Activated CD8-positive, alpha-beta memory T cell treated with anti-CD3 and anti-CD28 coated beads, Interleukin-2, amount 50 U/mL, for 24 hours (primary cell): ENCODE results near the gene ALG8.
"Not testable (repeated sequence)": the region's sequence is repeated elsewhere in the genome, so short reads cannot be mapped to it uniquely, and the experiment has no call there.

Experiments used
- DNase-seq: peaks from one replicate; pipeline ENCODE4 v3.0.0-alpha.2; 2020; ENCODE audit errors: extremely low read depth

ALG8 gene

DNA sequence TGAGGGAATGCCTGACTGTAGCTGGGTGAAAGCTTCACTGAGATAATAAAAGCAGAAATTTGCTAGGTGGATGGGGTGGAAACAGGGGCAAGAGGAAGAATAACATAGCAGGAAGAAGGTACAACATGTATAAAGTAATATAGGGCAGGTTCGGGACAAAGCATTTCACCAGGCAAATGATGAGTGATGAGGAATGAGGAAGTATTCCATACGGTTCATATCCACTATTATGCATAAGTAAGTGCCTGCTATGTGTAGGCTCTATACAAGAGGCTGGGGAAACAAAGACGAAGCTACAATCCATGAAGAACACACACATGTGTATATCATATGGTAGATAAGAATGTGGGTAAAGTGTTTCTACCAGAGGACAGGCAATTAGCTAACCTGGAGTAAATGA is 67.7 kb downstream of the ALG8 start:
- no peak for DNase-seq

DNA sequence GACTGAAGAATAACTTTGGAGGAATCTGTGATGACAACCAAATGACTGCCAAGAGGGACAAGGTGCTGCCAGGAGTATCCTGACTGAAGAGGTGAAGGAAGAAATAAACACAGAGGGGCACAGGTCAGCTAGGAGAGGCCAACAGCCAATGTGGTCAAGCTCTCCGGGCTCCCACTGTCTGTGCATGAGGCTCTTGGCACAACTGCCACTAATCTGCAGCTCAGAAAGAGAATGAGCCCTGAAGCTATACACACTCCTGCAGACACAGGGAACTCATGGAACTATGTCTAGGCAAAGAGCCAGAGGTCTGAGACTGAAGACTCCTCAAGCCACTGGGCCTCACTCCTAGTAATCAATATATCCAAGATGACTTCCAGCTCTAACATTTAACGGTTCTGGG is 68.8 kb downstream of the ALG8 start:
- no peak for DNase-seq

DNA sequence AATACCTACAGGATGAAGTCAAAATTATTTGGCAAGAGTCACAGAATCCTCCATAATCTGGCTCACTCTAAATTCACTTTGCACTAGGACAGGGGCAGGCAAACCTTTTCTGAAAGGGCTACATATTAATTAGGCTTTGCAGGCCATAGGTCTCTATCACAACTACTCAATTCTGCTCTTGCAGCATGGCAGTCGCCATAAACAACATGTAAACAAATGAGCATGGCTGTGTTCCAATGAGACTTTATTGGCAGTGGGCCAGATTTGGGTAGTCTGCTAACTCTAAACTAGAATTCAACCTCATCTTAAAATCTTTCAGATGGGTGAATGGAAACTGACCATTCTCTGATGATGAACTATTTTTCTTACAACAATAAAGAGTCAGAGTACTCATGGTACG is 70.0 kb downstream of the ALG8 start:
- no peak for DNase-seq

DNA sequence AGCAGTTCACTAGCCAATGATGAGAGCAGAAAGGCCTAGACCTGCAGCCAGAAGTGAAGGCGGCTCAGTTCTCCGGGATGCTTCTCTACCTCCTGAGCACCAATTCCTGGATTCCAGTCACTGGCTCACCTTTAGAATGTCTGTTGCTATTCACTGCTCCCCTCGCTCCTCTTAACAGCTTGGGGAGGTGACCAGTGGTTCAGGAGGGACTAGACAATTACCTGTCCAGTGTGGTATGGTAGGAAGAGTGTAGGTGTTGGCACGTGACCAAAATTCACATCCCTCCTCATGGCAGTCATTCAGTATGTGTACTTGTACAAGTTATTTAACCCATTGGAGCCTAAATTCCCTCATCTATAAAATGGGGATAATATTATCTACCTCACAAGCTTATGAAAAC is 71.7 kb downstream of the ALG8 start:
- no peak for DNase-seq

DNA sequence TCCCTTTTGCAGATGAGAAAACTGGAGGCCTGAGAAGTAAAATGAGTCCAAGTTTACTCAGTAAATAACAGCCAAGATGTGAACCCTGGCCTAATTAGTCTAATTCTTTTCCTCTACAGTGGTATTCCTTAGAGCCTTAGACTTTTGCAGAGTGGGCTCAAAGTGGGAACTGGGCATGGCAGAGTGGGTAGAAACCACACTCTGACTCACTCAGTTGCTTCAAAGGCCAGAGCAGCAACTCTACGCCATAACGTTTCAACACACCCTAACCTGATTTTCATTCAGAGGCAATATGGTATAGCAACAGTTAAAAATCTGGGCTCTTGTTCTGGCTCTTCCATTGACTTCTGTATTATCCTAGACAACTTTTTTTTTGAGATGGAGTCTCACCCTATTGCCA is 73.0 kb downstream of the ALG8 start:
- DNase-seq, result no peak

DNA sequence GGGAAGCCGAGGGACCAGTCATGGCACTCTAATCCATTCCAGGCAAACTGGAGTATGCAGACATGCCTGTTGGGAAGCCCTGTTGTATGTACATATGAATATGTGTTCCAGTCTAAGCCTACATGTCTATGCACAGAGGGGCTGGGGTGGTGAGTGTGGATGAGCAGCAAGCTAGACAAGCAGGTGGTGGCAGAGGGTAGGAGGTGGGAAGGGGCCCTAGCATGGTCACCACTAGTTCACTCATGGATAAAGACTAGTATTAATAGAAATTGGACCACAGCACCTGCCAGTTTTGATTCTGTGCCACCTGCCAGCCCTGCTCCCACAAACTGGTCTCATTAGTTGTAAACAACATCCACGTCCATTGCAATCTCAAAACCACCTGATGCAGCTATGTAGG is 74.2 kb downstream of the ALG8 start:
- no peak for DNase-seq

DNA sequence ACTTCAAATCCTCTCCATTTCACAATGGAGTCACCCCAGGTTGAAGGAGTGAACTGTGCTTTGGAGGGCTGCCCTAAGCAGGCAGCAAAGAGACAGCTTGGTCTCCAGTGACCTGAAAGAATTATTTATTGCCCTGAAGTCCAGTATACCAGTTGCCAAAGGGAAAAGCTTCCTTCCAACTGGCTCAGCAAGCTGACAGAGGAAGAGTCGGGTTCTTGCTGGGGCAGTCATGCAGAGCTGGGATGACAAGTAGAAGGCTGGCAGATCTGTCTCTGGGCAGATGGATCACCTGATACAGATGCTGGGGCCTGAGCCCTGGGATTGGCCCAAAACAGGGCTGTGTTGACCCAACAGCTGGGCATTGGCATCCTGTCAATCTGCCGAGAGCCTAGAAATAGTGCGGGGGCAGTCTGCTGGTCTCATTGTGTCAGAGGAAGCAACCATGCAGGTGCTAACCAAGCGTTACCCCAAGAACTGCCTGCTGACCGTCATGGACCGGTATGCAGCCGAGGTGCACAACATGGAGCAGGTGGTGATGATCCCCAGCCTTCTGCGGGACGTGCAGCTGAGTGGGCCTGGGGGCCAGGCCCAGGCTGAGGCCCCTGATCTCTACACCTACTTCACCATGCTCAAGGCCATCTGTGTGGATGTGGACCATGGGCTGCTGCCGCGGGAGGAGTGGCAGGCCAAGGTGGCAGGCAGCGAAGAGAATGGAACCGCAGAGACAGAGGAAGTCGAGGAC is 75.8 kb downstream of the ALG8 start, which contains the start of gene THRSP:
Gene THRSP, plus strand, starts transcription at position 422 of the 742 bp plus-strand sequence. Its CDS starts 21 bp downstream, at position 443.
- DNase-seq, result no peak

DNA sequence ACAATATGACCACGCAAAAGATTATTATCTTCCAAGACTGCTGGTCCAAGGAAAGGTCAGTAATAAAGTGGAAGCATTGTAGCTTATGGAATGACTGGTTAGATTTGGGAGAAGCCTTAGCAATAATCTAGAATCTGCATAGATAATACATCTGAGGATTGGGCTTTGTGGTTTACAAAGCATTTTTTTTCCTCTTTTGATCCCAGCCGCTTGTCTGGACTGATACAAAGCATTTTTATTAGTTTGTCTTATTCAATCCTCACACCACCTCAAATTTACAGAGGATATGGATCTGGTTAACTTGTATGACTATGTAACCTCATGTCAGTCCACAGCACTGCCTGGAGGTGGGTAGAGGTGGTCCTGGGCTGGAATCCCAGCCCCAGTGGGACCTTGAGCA is 76.8 kb downstream of the ALG8 start:
- no peak for DNase-seq

DNA sequence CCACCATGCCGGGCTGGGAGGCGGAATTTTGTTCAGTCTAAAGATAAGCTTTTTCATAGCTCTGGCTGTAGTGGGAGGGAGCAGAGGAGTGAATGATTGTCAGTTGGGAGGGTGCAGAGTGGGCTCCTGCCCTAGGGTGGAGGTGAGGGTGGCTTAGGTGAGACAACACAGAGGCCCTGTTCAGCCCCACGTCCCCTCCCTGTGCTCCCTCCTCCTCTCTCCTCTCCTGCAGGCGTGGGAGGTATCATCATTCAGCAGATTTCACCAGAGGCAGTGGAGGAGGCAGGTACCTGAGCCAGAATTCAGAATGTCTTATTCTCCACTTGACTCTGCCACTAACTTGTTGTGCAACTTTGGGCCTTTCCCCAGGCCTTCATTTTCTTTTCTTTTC is 77.5 kb downstream of the ALG8 start:
- no peak for DNase-seq

DNA sequence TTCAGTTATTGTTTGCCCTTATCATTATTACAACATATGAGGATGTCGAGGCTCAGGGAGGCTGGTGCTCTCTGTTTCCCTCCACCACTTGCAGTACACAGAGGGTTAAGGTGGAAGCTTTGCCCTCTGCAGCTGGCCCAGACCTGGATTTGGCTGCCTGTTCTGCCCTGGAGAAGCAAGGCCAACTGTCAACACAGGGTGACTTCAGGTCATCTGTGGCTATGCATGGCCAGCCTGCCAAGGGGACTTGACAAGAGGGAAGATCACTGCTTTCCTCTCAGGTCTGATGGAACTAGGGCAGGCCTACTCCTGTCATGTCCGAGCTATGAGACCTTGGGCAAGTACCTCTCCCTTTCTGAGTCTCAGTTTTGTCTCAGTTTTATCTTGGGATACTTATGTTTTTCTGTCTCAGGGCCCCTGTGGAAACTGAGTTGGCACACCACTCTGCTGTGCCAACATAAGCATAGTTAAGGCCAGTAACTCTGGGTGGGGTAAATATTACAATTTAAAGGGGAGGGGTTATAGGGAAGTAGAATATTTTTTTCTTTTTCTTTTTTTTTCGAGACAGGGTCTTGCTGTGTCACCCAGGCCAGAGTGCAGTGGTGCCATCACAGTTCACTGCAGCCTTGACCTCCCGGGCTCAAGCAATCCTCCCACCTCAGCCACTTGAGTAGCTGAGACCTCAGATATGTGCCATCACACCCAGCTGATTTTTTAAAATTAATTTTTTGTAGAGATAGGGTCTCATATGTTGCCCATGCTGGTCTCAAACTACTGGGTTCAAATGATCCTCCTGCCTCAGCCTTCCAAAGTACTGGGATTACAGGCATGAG is 78.1 kb downstream of the ALG8 start:
- no peak for DNase-seq

DNA sequence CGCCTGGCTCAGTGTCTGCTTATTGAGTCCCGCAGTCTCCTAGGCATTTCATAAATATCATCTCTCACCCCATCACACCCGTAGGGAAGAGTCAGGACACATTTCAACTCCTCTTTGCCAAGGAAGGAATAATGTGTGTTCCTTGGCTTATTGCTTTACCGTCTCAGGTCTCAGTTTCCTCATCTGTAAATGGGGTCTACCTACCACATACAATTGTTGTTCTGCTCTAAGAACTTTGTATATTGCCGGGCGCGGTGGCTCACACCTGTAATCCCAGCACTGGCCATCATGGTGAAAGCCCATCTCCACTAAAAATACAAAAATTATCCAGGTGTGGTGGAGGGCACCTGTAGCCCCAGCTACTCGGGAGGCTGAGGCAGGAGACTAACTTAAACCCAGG is 78.9 kb downstream of the ALG8 start:
- DNase-seq, result no peak

DNA sequence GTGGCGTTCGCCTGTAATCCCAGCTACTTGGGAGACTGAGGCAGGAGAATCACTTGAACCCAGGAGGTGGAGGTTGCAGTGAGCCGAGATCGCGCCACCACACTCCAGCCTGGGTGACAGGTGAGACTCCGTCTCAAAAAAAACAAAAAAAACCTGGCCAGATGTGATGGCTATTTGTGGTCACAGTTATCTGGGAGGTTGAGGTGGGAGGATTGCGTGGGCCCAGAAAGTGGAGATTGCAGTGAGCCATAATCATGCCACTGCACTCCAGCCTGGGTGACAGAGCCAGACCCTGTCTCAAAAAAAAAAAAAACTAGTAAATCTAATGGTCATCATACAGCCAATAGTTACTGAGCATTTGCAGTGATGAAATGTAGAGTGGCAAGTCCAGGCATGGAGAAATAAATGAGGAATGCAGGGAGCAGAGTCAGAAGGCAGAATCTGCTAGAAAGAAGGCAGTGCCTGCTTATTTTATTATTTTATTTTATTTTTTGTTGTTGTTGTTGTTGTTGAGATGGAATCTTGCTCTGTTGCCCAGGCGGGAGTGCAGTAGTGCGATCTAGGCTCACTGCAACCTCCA is 79.6 kb downstream of the ALG8 start:
- not testable (repeated sequence) for DNase-seq

DNA sequence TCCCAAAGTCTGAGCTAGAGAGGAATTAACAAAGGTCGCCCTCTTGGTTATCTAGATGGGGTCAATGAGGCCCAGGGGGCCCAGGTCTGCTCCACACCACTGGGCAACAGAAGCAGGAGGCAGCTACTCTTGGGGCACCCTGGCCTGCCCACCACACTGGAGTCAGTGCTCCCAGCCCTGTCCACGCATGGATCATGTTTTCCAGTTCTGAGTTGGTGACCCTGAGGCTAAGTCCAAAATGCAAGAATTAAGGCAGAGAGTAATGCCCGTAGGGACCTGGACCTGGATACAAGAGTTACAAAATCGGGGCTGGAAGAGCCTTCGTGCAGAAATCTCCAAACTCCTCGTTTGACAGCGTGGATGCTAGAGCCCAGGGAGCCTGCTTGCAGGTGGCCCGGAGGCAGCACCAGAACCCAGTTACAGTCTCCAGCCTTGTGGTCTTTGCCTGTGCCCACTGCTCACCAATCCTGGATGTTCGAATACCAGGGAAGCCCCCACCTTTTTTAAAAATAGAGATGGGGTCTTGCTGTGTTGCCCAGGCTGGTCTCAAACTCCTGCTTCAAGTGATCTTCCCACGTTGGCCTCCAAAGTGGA is 81.9 kb downstream of the ALG8 start:
- no peak for DNase-seq

DNA sequence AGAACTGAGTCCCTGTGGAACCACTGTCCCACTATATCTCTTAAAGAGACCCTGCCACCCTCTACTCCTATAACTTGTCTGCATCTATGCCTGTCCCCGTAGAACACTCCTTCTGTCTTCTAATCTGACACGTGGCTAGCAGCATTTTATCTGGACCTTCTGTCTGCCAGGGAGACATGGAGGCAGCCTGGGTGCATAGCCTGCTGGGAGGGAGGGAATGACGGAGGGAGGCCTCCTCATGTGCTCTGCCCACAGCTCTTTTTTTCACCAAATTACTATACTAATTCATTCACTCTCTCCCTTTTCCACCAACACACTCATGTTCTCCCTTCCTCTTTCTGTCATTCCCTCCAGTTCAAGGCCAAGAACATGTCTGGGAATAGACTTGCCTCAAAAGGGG is 83.3 kb downstream of the ALG8 start:
- no peak for DNase-seq

DNA sequence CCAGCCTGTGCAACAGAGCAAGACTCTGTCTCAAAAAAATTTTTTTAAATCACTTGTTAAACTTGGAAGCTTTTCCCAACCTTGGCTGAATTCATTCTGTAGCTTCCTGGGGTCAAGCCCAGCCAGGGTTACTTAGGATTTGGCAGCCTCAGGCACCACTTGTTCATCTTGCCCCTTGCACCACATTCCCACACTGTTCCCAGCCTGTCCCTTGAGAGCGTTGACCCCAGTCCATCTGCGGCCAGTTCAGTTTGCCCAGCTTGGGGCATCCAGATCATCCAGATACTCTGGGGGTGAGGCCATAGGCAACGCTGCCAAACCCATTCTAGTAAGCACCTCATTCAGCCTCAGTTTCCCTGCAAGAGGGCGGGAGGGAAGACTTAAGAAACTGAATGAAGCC is 84.5 kb downstream of the ALG8 start:
- DNase-seq, result no peak

DNA sequence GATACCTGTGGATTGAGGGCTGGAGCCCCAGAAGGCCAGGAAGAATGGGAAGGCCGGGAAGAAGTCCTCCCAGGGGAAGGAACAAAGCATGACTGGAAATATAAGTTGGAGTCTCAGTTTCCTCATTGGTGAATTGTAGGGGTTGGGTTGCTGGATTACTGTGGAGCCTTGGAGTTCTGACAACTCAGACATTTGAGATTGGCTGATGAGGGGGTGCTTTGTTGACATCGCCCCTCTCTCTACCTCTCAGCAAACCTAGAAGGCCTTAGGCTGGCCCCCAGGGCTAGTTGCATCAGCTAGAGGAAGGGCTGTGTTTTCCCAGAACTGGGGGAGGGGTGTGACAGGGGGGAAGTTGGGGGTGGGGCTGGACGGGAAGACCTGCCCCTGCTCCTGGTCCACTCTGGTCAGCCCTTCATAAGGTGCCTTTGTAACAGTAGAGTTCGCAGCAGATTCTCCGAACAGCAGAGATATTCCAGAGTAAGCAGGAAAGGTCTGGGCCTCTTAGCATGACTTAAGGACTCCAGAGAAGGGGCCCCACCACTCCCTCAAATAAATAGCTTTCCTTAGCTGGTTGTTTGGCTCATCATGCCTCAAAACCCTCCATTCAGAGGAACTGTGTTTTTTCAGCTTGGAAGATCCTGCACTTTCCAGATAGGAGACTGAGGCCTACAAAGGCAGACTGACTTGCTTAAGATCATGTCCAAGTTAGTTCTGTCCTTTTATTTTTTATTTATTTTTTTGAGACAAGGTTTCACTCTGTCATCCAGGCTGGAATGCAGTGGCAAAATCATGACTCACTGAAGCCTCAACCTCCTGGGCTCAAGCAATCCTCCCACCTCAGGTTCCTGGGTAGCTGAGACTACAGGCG is 88.2 kb downstream of the ALG8 start:
- no peak for DNase-seq
